ENCODE data around the gene PTPRCAP. TPM values are rescaled to one million over a fixed set of nuclear protein-coding genes. Genes with fewer than 3 reads are reported as not detected.

Gene PTPRCAP
- total RNA-seq, 4 donors from 2014 or later: 17.3 to 56.9 (median 21.7) TPM

GRCh38 chr11:67418476-67419281, 18.8 kb downstream of the PTPRCAP start:
- TF ChIP-seq POLR2A (IDR thresholded peaks at IDR 0.05): no peak
- TF ChIP-seq CTCF (IDR thresholded peaks at IDR 0.05): no peak
- Histone ChIP-seq H3K4me3 (no peak overlapping the region), H3K27me3 (peaks cover 0 to 8% of the 10 kb centered on the region in 2 donors), H3K36me3 (no peaks in the 10 kb centered on the region), H3K4me1 (peaks cover 0 to 50% (median 30%) of the 10 kb centered on the region in 4 donors), H3K9me3 (no peaks in the 10 kb centered on the region), H3K27ac (peak overlapping the region in 2 of 4 donors; percentile 49 to 98)
- DNase-seq: peak in 2 of 3 donors; percentile 72 to 78

GRCh38 chr11:67417425-67417824, 20.1 kb downstream of the PTPRCAP start:
- H3K9me3 ChIP-seq: no peaks in the 10 kb centered on the region
- H3K4me3 ChIP-seq: no peak overlapping the region
- H3K27me3 ChIP-seq: peaks cover 0 to 8% of the 10 kb centered on the region in 2 donors
- peak overlapping the region in 1 of 4 donors; percentile 98 for H3K27ac ChIP-seq
- no peaks in the 10 kb centered on the region for H3K36me3 ChIP-seq
- no peak for TF ChIP-seq POLR2A (IDR thresholded peaks at IDR 0.05)
- no peak for TF ChIP-seq CTCF (IDR thresholded peaks at IDR 0.05)
- DNase-seq: no peak
- peaks cover 0 to 50% (median 30%) of the 10 kb centered on the region in 4 donors for H3K4me1 ChIP-seq

- H3K4me3 ChIP-seq: no peak overlapping the region
- peaks cover 0 to 54% (median 31%) of the 10 kb centered on the region in 4 donors for H3K4me1 ChIP-seq
- DNase-seq: peak in 1 of 3 donors; percentile 76
- TF ChIP-seq POLR2A (IDR thresholded peaks at IDR 0.05) (no peak), CTCF (IDR thresholded peaks at IDR 0.05) (no peak)
- peak overlapping the region in 1 of 4 donors; percentile 98 for H3K27ac ChIP-seq
- H3K36me3 ChIP-seq: no peaks in the 10 kb centered on the region
- peaks cover 0 to 8% of the 10 kb centered on the region in 2 donors for H3K27me3 ChIP-seq
- no peaks in the 10 kb centered on the region for H3K9me3 ChIP-seq
These were observed 20.8 kb downstream of the PTPRCAP start for GRCh38 chr11:67416416-67417335.

- H3K36me3 ChIP-seq: no peaks in the 10 kb centered on the region
- DNase-seq: no peak
- H3K4me3 ChIP-seq: peak within 1 kb of the TSS; percentile 31 to 47 (median 38)
- TF ChIP-seq POLR2A (IDR thresholded peaks at IDR 0.05) (no peak), CTCF (IDR thresholded peaks at IDR 0.05) (no peak)
- H3K27me3 ChIP-seq: peaks cover 0 to 8% of the 10 kb centered on the region in 2 donors
- H3K27ac ChIP-seq: peak within 1 kb of the TSS in 2 of 4 donors; percentile 3 to 98
- H3K4me1 ChIP-seq: peaks cover 0 to 64% (median 32%) of the 10 kb centered on the region in 4 donors
- no peaks in the 10 kb centered on the region for H3K9me3 ChIP-seq
These were observed 21.8 kb downstream of the PTPRCAP start, which contains the start of gene CARNS1 for GRCh38 chr11:67415501-67416304. Gene CARNS1 (plus strand): TSS chr11:67415678. CDS start chr11:67416200, 522 bp downstream.
